HTERT RPE-1 (cell line): ENCODE results near the gene MAPKAP1.

ENCODE experiments used
- in situ Hi-C: fragments of 300-500 bp; cut with MboI; formaldehyde crosslinking; loops from 4 replicates; pipeline ENCODE4 v1.14.3; 2020; ENCODE audit warnings: low sequenced_read_pairs

The MAPKAP1 gene

GRCh38 chr9:125646217-125646616, 60.8 kb downstream of the MAPKAP1 start:
- in situ Hi-C loops: no loop called here

DNA sequence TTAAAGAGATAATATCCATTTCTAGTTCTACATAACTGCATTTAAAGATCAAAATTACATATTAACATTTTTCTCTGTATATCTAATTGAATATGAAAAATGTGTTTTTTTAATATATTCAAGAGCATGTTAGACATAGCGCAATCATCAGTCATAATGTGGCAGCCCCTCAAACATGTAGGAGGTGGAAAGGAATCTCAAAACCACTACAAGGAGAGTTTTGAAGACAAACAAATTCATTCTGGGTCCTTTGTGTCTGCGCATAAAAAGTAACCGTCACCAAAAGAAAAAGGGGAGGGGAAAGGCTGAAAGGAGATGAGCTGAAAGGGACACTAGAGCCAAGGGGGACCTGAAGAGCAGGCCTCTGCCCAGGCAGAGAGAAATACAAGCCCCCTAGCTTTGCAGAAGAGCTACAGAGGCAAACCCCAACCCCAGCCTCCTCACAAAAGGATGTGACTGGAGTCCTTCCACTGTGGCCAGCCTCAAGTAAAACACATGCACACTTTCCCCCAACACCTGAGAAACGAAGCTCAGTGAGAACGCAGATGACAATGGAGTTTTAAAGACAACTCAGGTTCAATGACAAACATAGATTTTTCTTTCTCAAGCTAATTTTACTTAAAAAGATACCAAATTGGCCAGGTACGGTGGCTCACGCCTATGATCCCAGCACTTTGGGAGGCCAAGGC, 62.0 kb downstream of the MAPKAP1 start:
- in situ Hi-C loops: no loop called here

DNA sequence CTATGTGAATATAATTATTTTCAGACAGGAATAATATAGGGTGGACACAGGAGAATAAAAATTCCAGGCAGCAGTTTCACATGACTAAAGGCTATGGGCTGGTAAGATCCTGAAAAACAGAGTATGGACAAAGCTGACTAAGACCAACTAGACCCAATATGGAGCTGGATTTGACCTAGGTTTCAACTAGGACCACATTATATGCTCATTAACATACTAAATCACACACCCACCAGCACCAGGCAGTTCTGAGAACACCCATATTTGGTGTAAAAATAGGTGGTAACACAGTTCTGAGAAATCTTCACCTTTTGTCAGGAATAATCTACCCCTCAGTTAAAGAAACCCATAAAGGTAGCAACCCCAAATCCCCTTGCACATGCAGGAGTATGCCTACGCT, 64.7 kb downstream of the MAPKAP1 start:
- in situ Hi-C loops: no loop called here

GRCh38 chr9:125639057-125639456, 68.0 kb downstream of the MAPKAP1 start:
- in situ Hi-C loops: no loop called here

DNA sequence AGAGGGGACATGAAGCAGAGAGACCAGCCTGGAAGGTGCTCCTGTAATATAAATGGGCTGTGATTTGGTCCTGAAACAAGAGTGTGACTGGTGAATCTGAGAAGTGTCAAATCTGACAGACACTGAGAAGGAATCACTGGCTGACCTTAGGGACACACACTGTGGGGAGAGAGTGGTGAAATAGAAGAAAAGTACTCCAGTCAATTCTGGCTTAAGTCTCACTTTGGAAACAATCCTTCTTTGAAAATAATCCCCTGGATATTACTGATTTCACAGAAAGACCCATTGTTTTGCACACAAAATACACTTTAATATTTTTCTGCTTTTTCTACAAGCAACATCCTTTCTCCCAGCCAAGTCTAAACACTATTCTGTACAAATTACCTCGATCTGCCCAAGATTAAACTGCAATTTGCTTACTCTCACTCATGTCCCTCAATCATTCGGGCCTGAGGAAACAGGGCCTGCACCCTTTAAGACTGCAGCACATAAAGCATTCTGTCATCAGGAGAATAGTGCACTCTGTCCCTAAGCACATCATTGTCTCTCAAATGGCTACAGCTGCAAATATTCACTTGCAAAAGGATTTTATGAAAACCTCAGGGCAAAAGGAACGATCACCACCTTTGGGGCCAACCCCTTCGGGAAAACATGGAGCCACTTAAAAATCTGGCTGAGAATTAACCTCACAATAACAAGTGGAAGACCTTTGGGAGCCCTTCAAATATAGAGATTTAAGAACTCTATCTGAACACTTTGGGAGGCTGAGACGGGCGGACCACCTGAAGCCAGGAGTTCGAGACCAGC, 68.6 kb downstream of the MAPKAP1 start:
- in situ Hi-C loops: no loop called here

GRCh38 chr9:125637241-125637640, 69.8 kb downstream of the MAPKAP1 start:
- in situ Hi-C loops: no loop called here

DNA sequence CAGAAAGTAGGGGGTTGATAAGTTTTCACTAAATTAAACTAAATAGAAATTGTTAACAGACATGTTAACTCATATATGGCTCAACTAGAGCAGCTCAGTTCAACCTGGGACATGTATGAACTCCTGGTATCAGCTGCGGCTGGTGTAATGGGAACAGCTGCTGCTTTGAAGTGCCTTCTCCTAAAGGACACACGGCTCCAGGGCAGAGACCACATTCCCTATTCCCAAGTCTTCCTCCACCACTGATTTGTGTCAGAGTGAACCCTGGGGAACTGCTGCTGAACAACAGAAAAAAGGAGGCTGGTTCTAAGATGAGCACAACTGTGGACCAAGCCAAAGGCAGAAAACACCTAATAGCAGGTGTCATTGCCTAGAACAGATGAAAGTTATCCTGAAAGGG, 71.1 kb downstream of the MAPKAP1 start:
- in situ Hi-C loops: no loop called here

GRCh38 chr9:125634040-125634717, 72.8 kb downstream of the MAPKAP1 start:
- in situ Hi-C loops: no loop called here

DNA sequence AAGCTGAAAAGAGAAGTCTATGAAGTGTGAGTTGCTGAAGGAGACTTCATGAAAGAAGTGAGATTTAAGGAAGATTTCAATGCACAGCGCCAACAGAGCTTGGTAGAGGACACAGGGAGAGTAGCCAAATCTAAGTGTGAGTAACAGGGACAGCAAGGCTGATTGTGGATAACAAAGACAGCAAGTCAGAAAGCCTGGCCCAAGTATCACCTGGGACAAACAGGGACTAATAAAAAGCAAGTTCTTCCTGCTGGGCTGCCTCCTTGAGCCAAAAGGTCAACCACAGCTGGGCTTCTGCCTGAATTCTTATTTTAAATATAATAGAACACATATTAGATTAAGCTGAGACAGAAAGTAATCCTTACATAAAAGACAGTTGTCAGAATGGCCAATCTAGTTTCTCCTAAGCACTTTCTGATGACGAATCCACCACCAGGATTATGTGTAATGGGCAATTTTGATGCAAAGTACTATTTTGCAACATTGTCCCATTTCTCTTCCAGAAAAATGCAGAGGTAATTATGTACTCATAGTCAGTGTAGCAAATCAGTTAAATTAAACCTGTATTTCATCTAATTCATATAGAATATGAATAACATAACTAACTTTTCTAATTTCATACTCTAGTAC, 73.8 kb downstream of the MAPKAP1 start:
- in situ Hi-C loops: no loop called here

- in situ Hi-C loops: no loop called here
Observed at GRCh38 chr9:125632321-125633115, 74.5 kb downstream of the MAPKAP1 start.

DNA sequence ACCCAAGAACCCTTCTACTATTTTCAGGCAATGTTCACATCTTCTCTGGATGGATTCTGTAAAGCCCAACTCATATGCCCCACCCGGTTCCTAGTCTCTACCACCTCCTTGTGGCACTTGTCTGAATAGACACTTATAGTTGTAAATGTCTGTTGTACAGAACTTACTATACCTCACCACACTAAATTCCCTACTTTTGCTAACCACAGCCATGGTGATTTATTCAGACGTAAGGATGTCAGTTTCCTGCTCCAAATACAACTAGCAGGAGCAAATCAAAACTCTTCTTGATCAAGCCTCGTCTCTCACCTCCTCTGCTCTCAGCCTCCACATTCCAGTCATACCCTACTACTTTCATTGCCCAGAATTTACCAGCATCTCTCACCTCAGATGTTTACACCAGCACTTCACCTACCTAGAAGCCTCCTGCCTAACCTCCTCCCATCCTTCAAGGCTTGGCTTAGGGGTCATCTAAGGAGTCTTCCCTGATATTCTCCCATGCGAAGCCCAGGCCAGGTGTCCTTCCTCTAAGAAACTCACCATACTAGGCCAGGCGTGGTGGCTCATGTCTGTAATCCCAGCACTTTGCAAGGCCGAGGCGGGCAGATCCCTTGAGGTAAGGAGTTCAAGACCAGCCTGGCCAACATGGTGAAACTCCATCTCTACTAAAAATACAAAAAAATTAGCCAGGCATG, 75.5 kb downstream of the MAPKAP1 start:
- in situ Hi-C loops: no loop called here

- in situ Hi-C loops: no loop called here
Observed at GRCh38 chr9:125630436-125630835, 76.6 kb downstream of the MAPKAP1 start.

GRCh38 chr9:125629446-125629845, 77.6 kb downstream of the MAPKAP1 start:
- in situ Hi-C loops: no loop called here

DNA sequence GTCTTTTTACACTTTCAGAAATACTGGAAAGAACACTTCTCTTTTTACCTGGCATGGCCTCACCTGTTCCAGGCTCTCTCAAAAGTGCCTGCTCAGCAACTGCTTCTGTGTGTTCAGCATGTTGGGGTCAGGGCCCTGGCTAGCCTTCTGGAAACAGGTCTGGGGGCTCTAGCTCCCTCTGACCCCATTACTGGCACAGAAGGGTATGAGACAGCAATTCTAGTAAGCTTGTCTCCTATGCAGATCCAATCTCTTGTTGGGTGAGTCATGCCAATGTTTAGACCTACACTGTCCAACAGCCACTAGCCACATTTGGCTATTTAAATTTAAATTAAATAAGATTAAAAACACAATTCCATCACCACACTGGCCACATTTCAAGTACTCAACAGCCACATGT, 80.8 kb downstream of the MAPKAP1 start:
- in situ Hi-C loops: no loop called here

- in situ Hi-C loops: no loop called here
Observed at GRCh38 chr9:125621170-125621569, 85.8 kb downstream of the MAPKAP1 start.

GRCh38 chr9:125620216-125620615, 86.8 kb downstream of the MAPKAP1 start:
- in situ Hi-C loops: no loop called here

GRCh38 chr9:125617087-125617486, 89.9 kb downstream of the MAPKAP1 start:
- in situ Hi-C loops: no loop called here

DNA sequence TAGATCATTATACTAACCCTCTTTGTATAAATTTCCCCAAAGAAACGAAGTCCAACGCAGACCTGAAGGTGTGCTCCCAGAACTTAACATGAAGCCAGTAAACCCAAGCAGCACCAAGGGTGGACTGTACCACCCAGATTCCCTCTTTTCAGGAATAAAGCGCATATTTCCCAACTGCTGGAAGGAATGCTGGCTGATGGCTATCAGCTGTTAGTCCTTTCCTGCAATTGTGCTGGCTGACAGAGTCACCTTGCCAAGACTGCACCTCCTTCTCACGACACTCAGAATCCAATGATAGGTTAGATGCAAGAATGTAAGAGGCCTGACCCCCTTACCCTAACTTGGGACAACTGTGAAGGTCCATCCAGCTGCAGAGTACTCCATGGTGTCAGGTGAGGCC, 93.9 kb downstream of the MAPKAP1 start:
- in situ Hi-C loops: no loop called here

GRCh38 chr9:125612616-125613015, 94.4 kb downstream of the MAPKAP1 start:
- in situ Hi-C loops: no loop called here
